Hypothalamus (tissue), 51 donors: Measurements from ENCODE around the gene KRTAP10-11.
"Not testable (repeated sequence)": the region's sequence is repeated elsewhere in the genome, so short reads cannot be mapped to it uniquely, and the experiment has no call there.

Source experiments
- DNase-seq, 51 donors: peaks; one replicate each; lab custom pipeline; 2025; lab: John Stamatoyannopoulos, UW

KRTAP10-11 gene

GRCh38 chr21:44661567-44661966, 15.4 kb downstream of the KRTAP10-11 start:
- not testable (repeated sequence) for DNase-seq

DNA sequence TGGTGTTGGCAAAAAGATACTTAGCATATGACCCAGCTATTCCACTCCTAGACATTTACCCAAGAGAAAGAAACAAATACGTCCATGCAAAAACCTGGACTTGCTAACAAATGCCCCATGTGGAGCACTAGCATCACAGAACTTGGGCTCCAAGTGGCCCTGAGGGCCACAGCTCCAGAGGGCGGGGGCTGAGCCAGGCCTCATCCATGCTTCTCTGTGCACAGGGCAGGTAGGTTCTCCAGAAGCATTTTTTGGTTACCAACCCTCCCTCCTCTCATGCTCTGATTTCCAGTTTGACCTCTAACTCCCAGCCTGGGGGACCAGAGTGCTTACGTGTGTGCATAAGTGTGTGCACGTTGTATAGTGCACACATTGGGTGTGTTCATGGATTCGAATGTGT, 18.5 kb downstream of the KRTAP10-11 start:
- no peak for DNase-seq

GRCh38 chr21:44666401-44667320, 20.4 kb downstream of the KRTAP10-11 start, which contains the start of gene KRTAP12-2:
TSS of gene KRTAP12-2 (minus strand) at chr21:44666927. CDS start at chr21:44666886, 41 bp downstream.
- no peak for DNase-seq

DNA sequence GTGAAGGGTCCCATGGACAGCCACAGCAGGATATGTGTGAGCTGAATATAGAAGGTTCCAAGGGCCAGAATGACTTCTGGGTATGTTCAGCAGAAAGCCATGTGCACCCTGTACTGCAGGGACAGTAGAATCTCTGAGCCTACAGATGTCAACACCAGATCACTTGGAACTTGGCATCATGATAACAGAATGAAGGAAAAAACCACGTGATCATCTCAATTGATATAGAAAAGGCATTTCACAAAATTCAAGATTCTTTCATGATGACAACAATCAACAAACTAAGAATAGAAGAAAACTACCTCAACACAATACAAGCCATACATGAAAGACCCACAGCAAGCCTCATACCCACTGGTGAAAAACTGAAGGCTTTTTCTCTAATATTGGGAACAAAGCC, 21.4 kb downstream of the KRTAP10-11 start:
- DNase-seq, result no peak

- no peak for DNase-seq
Measured at GRCh38 chr21:44670642-44671432, 24.6 kb downstream of the KRTAP10-11 start.

DNA sequence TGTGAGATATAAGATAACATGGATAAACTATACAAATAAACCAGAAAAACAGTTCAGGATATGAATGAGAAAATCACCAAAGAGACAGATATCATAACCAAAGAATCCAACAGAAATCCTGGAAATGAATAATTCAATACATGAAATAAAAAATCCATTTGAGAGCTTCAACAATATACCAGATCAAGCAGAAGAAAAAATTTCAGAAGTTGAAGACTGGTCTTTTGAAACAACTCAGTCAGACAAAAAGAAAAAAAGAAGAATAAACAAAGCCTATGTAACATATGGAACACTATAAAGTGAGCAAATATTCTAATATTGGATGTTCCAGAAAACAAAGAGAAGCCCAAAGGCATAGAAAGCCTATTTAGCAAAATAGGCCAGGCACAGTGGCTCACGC, 25.7 kb downstream of the KRTAP10-11 start:
- DNase-seq, result no peak

DNA sequence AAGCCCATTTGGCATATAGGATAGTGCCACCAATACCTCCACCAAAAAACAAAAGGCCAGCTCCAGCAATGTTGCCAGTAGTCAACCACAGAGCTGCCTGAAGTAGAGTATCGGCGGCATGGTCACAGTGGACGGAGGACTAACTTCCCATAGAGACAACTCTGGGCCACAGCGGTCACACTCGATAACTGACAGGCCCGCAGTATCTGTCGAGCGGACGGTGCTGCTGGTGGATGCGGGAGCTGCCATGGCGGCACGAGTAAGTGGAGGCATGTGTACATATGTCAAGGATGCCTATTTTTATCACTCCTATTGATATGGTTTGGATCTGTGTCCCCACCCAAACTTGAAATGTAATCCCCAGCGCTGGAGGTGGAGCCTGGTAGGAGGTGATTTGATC, 31.7 kb downstream of the KRTAP10-11 start:
- no peak for DNase-seq

- no peak for DNase-seq
Measured at GRCh38 chr21:44681152-44681551, 34.9 kb downstream of the KRTAP10-11 start.

GRCh38 chr21:44681861-44682579, 35.8 kb downstream of the KRTAP10-11 start, which contains the start of gene KRTAP12-1:
TSS of gene KRTAP12-1 (minus strand) at chr21:44682163. CDS start at chr21:44682123, 40 bp downstream.
- no peak for DNase-seq

- DNase-seq, result no peak
Measured at GRCh38 chr21:44682580-44683151, 36.5 kb downstream of the KRTAP10-11 start.

DNA sequence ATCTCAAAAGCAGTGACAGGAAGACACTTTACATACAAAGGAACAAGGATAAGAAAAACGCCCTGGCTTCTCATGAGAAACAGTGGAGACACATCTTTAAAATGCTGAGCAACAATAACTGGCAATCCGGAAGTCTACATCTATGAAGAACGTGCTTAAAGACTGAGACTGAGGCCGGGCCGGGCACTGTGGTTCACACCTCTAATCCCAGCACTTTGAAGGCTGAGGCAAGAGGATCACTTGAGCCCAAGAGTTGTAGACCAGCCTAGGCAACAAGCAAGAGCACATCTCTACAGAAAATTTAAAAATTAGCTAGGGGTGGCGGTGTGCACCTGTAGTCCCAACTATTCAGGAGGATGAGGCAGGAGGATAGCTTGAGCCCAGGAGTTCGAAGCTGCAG, 37.9 kb downstream of the KRTAP10-11 start:
- no peak for DNase-seq

DNA sequence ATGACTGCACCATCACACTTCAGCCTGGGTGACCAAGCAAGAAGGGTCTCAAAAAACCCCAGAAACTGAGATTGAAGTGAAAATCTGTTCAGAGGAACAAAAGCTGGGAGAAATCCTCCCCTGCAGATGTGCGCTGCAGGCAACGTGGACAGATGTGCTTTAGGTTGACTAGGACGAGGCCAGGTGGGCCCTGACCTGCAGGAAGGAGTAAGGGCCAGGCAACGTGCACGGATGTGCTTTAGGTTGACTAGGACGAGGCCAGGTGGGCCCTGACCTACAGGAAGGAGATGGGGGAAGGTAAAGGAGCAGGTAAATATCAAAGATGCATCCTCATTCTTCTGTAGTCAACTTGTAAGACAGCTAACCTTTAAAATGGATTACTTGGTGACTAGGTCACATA, 38.3 kb downstream of the KRTAP10-11 start:
- DNase-seq, result no peak

- DNase-seq, result not testable (repeated sequence)
Measured at GRCh38 chr21:44685050-44685449, 38.8 kb downstream of the KRTAP10-11 start.

DNA sequence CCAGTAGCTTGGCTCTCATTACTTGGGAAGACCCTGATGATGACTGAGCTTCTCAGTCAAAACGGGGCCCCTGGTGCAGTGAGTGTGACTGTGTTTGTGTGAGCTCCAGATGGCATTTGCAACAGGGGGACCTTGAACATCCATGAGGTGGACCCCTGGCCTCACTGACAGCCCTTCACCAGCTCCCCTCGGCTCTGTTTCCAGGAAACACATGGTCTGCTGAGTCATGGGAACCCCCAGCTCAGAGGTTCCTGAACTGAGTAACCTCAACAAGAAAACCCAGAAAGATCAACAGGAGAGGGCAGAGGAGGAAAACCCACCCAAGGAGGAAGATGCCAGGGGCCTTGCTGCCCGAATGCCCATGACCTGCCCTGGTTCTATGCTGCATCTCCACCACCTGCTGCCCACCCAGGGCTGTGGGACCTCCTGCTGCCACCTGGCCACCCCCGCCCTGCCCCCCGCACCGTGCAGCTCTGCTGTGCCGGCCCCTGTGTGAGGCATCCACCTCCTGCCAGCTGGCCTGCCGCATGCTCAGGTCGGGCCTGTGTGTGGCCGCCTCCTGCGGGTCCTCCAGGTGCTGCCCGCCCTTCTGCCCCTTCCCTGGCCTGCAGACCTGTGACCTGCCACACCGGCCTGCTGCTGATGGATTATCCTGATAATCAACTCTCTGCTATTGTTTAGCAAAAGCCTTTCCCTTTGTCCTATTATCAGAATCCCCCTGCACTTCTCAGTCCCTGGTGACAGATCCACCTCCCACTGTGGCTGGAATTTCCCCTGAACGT, 40.0 kb downstream of the KRTAP10-11 start:
- no peak for DNase-seq

DNA sequence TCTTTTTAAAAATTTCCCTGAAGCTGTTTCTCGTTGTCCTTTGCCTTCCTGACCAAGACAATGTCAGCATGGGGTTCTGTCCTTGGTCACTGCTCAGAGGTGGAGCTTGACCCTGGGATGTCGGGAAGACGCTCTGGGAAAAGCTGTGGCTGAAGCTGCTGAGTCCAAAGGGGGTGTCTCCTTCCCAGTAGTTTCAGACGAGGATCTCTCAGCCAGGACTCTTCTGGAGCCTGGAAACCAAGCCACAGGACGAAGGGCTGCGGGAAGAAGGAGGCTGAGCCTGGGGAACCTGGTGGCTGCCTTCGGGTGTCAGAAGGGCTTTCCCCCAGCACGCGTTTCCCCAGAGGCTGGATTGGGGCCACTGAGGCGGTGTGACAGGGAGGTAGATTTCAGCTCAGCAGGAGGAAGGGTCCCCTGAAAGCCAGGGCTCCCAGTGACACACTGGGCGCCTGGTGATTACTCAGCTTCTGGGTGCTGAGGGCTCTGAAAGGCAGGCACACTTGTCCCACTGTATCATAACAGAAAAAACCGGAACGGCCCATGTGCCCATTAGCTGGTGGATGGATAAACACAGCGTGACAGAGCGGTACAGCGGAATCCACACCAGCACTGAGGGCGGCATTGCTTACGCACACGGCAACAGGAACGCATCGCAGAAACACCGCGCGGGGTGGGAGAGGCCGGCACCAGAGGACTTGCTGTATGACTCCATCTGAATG, 40.8 kb downstream of the KRTAP10-11 start:
- no peak for DNase-seq

- no peak for DNase-seq
Measured at GRCh38 chr21:44687671-44688070, 41.5 kb downstream of the KRTAP10-11 start.

DNA sequence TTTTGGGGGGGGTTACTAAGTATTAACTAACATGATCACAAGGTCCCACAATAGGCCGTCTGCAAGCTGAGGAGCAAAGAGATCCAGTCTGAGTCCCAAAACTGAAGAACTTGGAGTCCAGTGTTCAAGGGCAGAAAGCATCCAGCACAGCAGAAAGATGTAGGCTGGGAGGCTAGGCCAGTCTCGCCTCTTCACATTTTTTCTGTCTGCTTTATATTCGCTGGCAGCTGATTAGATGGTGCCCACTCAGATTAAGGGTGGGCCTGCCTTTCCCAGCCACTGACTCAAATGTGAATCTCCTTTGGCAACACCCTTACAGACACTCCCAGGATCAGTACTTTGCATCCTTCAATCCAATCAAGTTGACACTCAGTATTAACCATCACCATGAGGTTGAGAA, 43.5 kb downstream of the KRTAP10-11 start:
- DNase-seq, result not testable (repeated sequence)

DNA sequence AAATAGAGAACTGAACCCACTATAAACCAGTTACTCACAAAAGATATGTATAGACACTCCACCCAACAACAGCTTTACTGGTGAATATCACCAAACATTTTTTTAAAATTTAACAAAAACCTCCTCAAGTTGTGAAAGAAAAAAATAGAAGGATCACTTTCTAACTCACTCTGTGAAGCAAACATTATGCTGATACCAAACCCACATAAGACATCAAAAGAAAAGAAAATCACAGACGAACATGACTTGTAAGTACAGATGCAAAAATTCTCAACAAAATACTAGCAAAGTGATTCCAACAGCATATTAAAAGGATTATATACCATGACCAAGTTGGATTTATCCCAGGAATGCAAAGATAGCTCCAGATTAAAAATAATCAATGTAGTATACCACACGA, 45.5 kb downstream of the KRTAP10-11 start:
- no peak for DNase-seq
